Smooth muscle cell (in vitro differentiated cells): ENCODE results near the gene PPP4R1. TPM values are rescaled to one million over a fixed set of nuclear protein-coding genes. Genes with fewer than 3 reads are reported as not detected.

ENCODE experiments used
- DNase-seq: peaks from one replicate; lab custom pipeline; 2025; ENCODE audit not compliant: unreplicated experiment; lab: John Stamatoyannopoulos, UW
- H2AFZ ChIP-seq: fragments of 200-600 bp; sonication (generic); 2 replicates; pipeline ENCODE4 v1.6.0; 2016; ENCODE audit warnings: antibody characterized with exemption, low read depth, mild to moderate bottlenecking
- H3F3A ChIP-seq: fragments of 200-600 bp; sonication (generic); 2 replicates; pipeline ENCODE4 v1.6.0; 2017; ENCODE audit warnings: antibody characterized with exemption, low read depth
- H3K27ac ChIP-seq: fragments of 200-600 bp; sonication (generic); 2 replicates; pipeline ENCODE4 v1.5.1; 2016; ENCODE audit warnings: low read depth, mild to moderate bottlenecking
- H3K27me3 ChIP-seq: fragments of 200-600 bp; sonication (generic); 2 replicates; pipeline ENCODE4 v1.6.1; 2016; ENCODE audit warnings: low read depth, mild to moderate bottlenecking
- H3K36me3 ChIP-seq: fragments of 200-600 bp; sonication (generic); 2 replicates; pipeline ENCODE4 v1.5.1; 2016; ENCODE audit warnings: low read depth
- H3K4me1 ChIP-seq: fragments of 200-600 bp; sonication (generic); 2 replicates; pipeline ENCODE4 v1.5.1; 2016; ENCODE audit warnings: low read depth
- H3K4me2 ChIP-seq: fragments of 200-600 bp; sonication (generic); 2 replicates; pipeline ENCODE4 v1.6.0; 2016; ENCODE audit warnings: mild to moderate bottlenecking
- H3K4me3 ChIP-seq: fragments of 200-600 bp; sonication (generic); 2 replicates; pipeline ENCODE4 v1.5.1; 2016; ENCODE audit warnings: mild to moderate bottlenecking
- H3K79me2 ChIP-seq: fragments of 200-600 bp; sonication (generic); 2 replicates; pipeline ENCODE4 v1.6.0; 2016; ENCODE audit warnings: low read depth, mild to moderate bottlenecking
- H3K9ac ChIP-seq: fragments of 200-600 bp; sonication (generic); 2 replicates; pipeline ENCODE4 v1.6.0; 2016; ENCODE audit warnings: low read depth
- H3K9me3 ChIP-seq: fragments of 200-600 bp; sonication (generic); replicated peaks from 2 replicates; pipeline ENCODE4 v1.5.1; 2016; ENCODE audit warnings: low read depth
- H4K20me1 ChIP-seq: fragments of 200-600 bp; sonication (generic); 2 replicates; pipeline ENCODE4 v1.6.0; 2016; ENCODE audit warnings: low read depth
- CTCF ChIP-seq: fragments of 200-600 bp; sonication (generic); IDR thresholded peaks from 2 replicates; pipeline ENCODE4 v1.5.1; 2017; ENCODE audit warnings: borderline replicate concordance, mild to moderate bottlenecking, antibody characterized with exemption; ENCODE audit not compliant: insufficient read depth, poor library complexity, severe bottlenecking
- WGBS: methylation state at CpG from one replicate; pipeline ENCODE4 v1.1.7; 2016; ENCODE audit warnings: low lambda C conversion rate; 5-methylcytosine and 5-hydroxymethylcytosine counted together
- polyA plus RNA-seq: library from polyadenylated mRNA; unstranded; fragments of >200 nt; fragmentation: Nextera tagmentation; extraction: Ambion mirVana; gene quantifications from 2 replicates; pipeline ENCODE4 v1.2.1, GENCODE V29; 2016
- total RNA-seq: library from RNA; depleted of rRNA; stranded (reverse); fragments of >200 nt; gene quantifications from 2 replicates; pipeline ENCODE4 v1.2.3, GENCODE V29; 2014

The PPP4R1 gene
- total and polyA plus RNA-seq, 2 experiments from 2014 or later: 25.9 to 78.4 TPM

DNA sequence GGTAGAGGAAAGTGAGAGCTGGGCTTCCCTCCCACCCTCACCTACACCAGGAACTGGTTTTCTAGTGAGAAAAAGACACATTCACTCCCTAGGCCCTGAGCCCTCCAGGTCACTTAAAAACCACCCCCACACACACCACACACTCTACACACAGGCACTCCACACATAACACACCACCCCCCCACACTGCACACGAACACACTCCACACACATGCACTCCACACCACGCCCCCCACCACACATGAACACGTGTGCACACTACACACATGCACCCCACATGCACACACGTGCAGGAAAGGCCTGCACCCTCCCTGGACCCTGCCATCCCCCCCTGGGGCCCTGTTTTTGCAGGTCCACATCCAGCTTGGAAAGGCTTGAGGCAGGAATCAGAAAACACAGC, 71.4 kb downstream of the PPP4R1 start:
- TF ChIP-seq CTCF: no peak
- Histone ChIP-seq H3K27me3 (no peaks in the 10 kb centered on the region), H3K36me3 (peaks cover 15% of the 10 kb centered on the region), H3K9me3 (no peaks in the 10 kb centered on the region), H3K79me2 (no peaks in the 10 kb centered on the region), H3K4me2 (no peak overlapping the region), H3K4me1 (no peaks in the 10 kb centered on the region), H2AFZ (no peak overlapping the region), H4K20me1 (peaks cover 8% of the 10 kb centered on the region), H3F3A (no peaks in the 10 kb centered on the region), H3K27ac (no peak overlapping the region), H3K9ac (no peak overlapping the region), H3K4me3 (no peak overlapping the region)
- no peak for DNase-seq
- 92% methylated on average over 4 of the region's 4 CpGs for WGBS

GRCh38 chr18:9539938-9540337, 74.4 kb downstream of the PPP4R1 start:
- Histone ChIP-seq H3K79me2 (no peaks in the 10 kb centered on the region), H3F3A (no peaks in the 10 kb centered on the region), H3K9me3 (no peaks in the 10 kb centered on the region), H3K27me3 (no peaks in the 10 kb centered on the region), H3K4me3 (no peak overlapping the region), H3K9ac (no peak overlapping the region), H4K20me1 (no peaks in the 10 kb centered on the region), H3K4me2 (no peak overlapping the region), H3K27ac (no peak overlapping the region), H2AFZ (no peak overlapping the region), H3K4me1 (no peaks in the 10 kb centered on the region), H3K36me3 (no peaks in the 10 kb centered on the region)
- WGBS: 91% methylated on average over 8 of the region's 8 CpGs
- no peak for TF ChIP-seq CTCF
- no peak for DNase-seq

- no peak overlapping the region for H2AFZ ChIP-seq
- DNase-seq: no peak
- no peaks in the 10 kb centered on the region for H3F3A ChIP-seq
- no peak overlapping the region for H3K4me3 ChIP-seq
- no peak for TF ChIP-seq CTCF
- H4K20me1 ChIP-seq: no peaks in the 10 kb centered on the region
- H3K4me2 ChIP-seq: no peak overlapping the region
- H3K4me1 ChIP-seq: no peaks in the 10 kb centered on the region
- no peaks in the 10 kb centered on the region for H3K9me3 ChIP-seq
- H3K9ac ChIP-seq: no peak overlapping the region
- H3K27ac ChIP-seq: no peak overlapping the region
- no peaks in the 10 kb centered on the region for H3K36me3 ChIP-seq
- no peaks in the 10 kb centered on the region for H3K79me2 ChIP-seq
- 87% methylated on average over 6 of the region's 6 CpGs for WGBS
- H3K27me3 ChIP-seq: no peaks in the 10 kb centered on the region
These were observed 75.1 kb downstream of the PPP4R1 start for GRCh38 chr18:9539283-9539682.

DNA sequence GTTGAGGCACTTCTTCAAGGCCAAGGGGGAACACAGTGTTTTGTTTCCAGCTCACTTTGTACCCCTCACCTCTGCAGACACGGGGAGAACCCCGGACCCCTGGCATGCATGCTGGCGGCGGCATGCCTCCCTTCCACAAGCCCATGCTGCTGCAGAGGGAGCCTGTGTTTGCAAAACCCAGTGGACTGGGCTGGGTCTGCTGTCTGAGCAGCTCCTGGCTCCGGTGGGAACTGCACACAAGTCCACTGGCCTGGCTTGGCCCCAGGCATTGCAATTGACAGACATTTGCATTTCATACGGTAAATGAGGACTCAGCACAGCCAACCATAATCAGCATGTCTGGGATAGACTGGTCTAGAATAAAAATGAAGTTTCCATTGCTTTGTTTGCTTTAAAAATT, 76.7 kb downstream of the PPP4R1 start:
- no peak for DNase-seq
- Histone ChIP-seq H3K79me2 (no peaks in the 10 kb centered on the region), H3K9me3 (no peaks in the 10 kb centered on the region), H3K4me1 (no peaks in the 10 kb centered on the region), H2AFZ (no peak overlapping the region), H3K4me3 (no peak overlapping the region), H3F3A (no peaks in the 10 kb centered on the region), H4K20me1 (no peaks in the 10 kb centered on the region), H3K36me3 (no peaks in the 10 kb centered on the region), H3K27me3 (no peaks in the 10 kb centered on the region), H3K4me2 (no peak overlapping the region), H3K27ac (no peak overlapping the region), H3K9ac (no peak overlapping the region)
- 92% methylated on average over 6 of the region's 6 CpGs for WGBS
- no peak for TF ChIP-seq CTCF
